K562 (cell line): Measurements from ENCODE around the gene DYTN. TPM values are rescaled to one million over a fixed set of nuclear protein-coding genes. Genes with fewer than 3 reads are reported as not detected.

Experiments
- ATAC-seq: fragments of 200-7000 bp; cut with Tn5 transposase; 3 replicates; pipeline ENCODE4 v1.9.1; 2020; ENCODE audit warnings: moderate library complexity
- BruUV-seq: library from RNA; stranded (reverse); fragments of 400-500 nt; replicated peaks from 2 replicates; lab custom pipeline; 2021; lab: Mats Ljungman, UMichigan
- CTCF ChIA-PET: fragments of 300-600 bp; formaldehyde crosslinking; extraction: SDS; loops from one replicate; lab custom pipeline; 2021; ENCODE audit warnings: low intra/inter-chr PET ratio; lab: Yijun Ruan, JAX
- POLR2A ChIA-PET: fragments of 300-600, 350-650 bp; sonication (Branson Sonifier 250); formaldehyde crosslinking; extraction: SDS; loops from one replicate; lab custom pipeline; 2021; ENCODE audit warnings: antibody characterized with exemption, inconsistent platforms; lab: Yijun Ruan, JAX
- DNase-seq, 4 experiments: peaks; one replicate each; pipeline versions ENCODE4 v3.0.0 to v3.0.0-alpha.2; 2011 to 2018; ENCODE audit warnings: low spot score in 3 of 4, mixed read lengths in 3 of 4; ENCODE audit errors: extremely low read depth in 1 of 4
- FAIRE-seq: peaks from 2 replicates; lab custom pipeline; 2011; peaks lifted over from hg19 to GRCh38; lab: Jason Lieb, UNC
- H2AFZ ChIP-seq: 2 replicates; pipeline ENCODE4 v1.6.0; 2011; ENCODE audit warnings: low read depth, low read length, control low read depth, inconsistent platforms
- H3K27ac ChIP-seq: fragments of 200-600 bp; 3 replicates; pipeline ENCODE4 v1.8.0; 2011; ENCODE audit warnings: low read depth, mild to moderate bottlenecking, control low read depth, inconsistent platforms, low read length, moderate library complexity, mixed read lengths; ENCODE audit errors: extremely low read depth
- H3K27me3 ChIP-seq, 2 experiments: fragments of 300-600 bp in 1 of 2; 2 replicates in 1 of 2; 3 replicates in 1 of 2; pipeline versions ENCODE4 v1.6.0 to v1.8.0; 2011; ENCODE audit warnings: inconsistent platforms in 2 of 2, low read length in 2 of 2, mild to moderate bottlenecking in 1 of 2, mixed read lengths in 1 of 2, moderate library complexity in 1 of 2; ENCODE audit not compliant: control insufficient read depth in 2 of 2, insufficient read depth in 2 of 2
- H3K36me3 ChIP-seq: fragments of 300-600 bp; 3 replicates; pipeline ENCODE4 v1.8.0; 2011; ENCODE audit warnings: mild to moderate bottlenecking, low read length, inconsistent platforms; ENCODE audit not compliant: control insufficient read depth, insufficient read depth
- H3K4me1 ChIP-seq, 2 experiments: fragments of 200-600 bp in 1 of 2; replicated peaks in 1 of 2; 2 replicates in 1 of 2; 3 replicates in 1 of 2; pipeline versions ENCODE4 v1.5.1 to v1.8.0; 2011; ENCODE audit warnings: inconsistent platforms in 2 of 2, low read length in 2 of 2, mild to moderate bottlenecking in 1 of 2, mixed read lengths in 1 of 2, moderate library complexity in 1 of 2; ENCODE audit not compliant: control insufficient read depth in 2 of 2, insufficient read depth in 2 of 2
- H3K4me2 ChIP-seq: 2 replicates; pipeline ENCODE4 v1.6.1; 2011; ENCODE audit warnings: low read length, control low read depth, inconsistent platforms, mixed read lengths; ENCODE audit not compliant: insufficient read depth
- H3K4me3 ChIP-seq: fragments of 200-600 bp; sonication (generic), shearing (Covaris generic); 2 replicates; pipeline ENCODE4 v1.5.1; 2016; ENCODE audit warnings: control low read depth, inconsistent platforms
- H3K79me2 ChIP-seq: fragments of 200-600 bp; 3 replicates; pipeline ENCODE4 v1.8.0; 2011; ENCODE audit warnings: low read length, inconsistent platforms; ENCODE audit not compliant: control insufficient read depth, insufficient read depth
- H3K9ac ChIP-seq, 2 experiments: 2 replicates each; pipeline versions ENCODE4 v1.6.0 to v1.6.1; 2011; ENCODE audit warnings: low read depth in 2 of 2, low read length in 2 of 2, control low read depth in 1 of 2, inconsistent platforms in 1 of 2, mild to moderate bottlenecking in 1 of 2, mixed read lengths in 1 of 2; ENCODE audit not compliant: insufficient read depth in 1 of 2
- H3K9me1 ChIP-seq: one replicate; pipeline ENCODE4 v1.6.0; 2011; ENCODE audit warnings: inconsistent platforms, mild to moderate bottlenecking, low read length, moderate library complexity; ENCODE audit not compliant: control insufficient read depth, insufficient read depth
- H3K9me3 ChIP-seq: replicated peaks from 2 replicates; pipeline ENCODE4 v1.5.1; 2011; ENCODE audit warnings: low read depth, low read length, inconsistent platforms; ENCODE audit not compliant: control insufficient read depth, insufficient read depth
- H4K20me1 ChIP-seq: replicated peaks from 2 replicates; pipeline ENCODE4 v1.6.1; 2011; ENCODE audit warnings: low read length, inconsistent platforms, mixed read lengths; ENCODE audit not compliant: control insufficient read depth, insufficient read depth
- CEBPG ChIP-seq, 3 experiments: fragments of 200-800 bp in 1 of 3; sonication (Bioruptor generic) in 1 of 3; sonication (generic) in 1 of 3; formaldehyde crosslinking in 1 of 3; IDR thresholded peaks in 2 of 3; conservative IDR thresholded peaks in 1 of 3; 2 replicates each; pipeline versions ENCODE4 v1.6.1 to v1.8.0; 2016 to 2022; ENCODE audit warnings: missing compliant biosample characterization in 2 of 3, missing genetic modification characterization in 2 of 3, mild to moderate bottlenecking in 1 of 3, missing genetic modification reagents in 1 of 3
- CLOCK ChIP-seq: fragments of 250-450 bp; sonication (Bioruptor Pico); IDR thresholded peaks from 2 replicates; pipeline ENCODE4 v1.4.0; 2020; ENCODE audit warnings: mild to moderate bottlenecking, moderate library complexity, borderline replicate concordance
- CREB3 ChIP-seq: fragments of 450-650 bp; conservative IDR thresholded peaks from 2 replicates; pipeline ENCODE4 v1.6.1; 2016; ENCODE audit warnings: missing genetic modification characterization, low read depth, mild to moderate bottlenecking, missing compliant biosample characterization, moderate library complexity
- CREM ChIP-seq: IDR thresholded peaks from 2 replicates; pipeline ENCODE4 v1.6.1; 2014; ENCODE audit warnings: antibody characterized with exemption, low read depth
- KLF6 ChIP-seq: fragments of 250-450 bp; sonication (Bioruptor Pico); IDR thresholded peaks from 2 replicates; pipeline ENCODE4 v1.4.0; 2020; ENCODE audit warnings: mild to moderate bottlenecking, moderate library complexity, borderline replicate concordance
- NFATC3 ChIP-seq: fragments of 450-650 bp; IDR thresholded peaks from 2 replicates; pipeline ENCODE4 v1.6.1; 2017; ENCODE audit warnings: mild to moderate bottlenecking
- NR4A1 ChIP-seq, 2 experiments: fragments of 250-450 bp in 1 of 2; fragments of 450-650 bp in 1 of 2; sonication (Bioruptor Pico) in 1 of 2; IDR thresholded peaks; 2 replicates each; pipeline versions ENCODE4 v1.4.0 to v1.6.1; 2016 to 2020; ENCODE audit warnings: mild to moderate bottlenecking in 2 of 2, missing compliant biosample characterization in 1 of 2, missing genetic modification characterization in 1 of 2, moderate library complexity in 1 of 2
- PHB ChIP-seq: fragments of 250-450 bp; sonication (Bioruptor Pico); IDR thresholded peaks from 2 replicates; pipeline ENCODE4 v1.5.0; 2021
- PHF8 ChIP-seq: fragments of 200-600 bp; sonication (generic); IDR thresholded peaks from 2 replicates; pipeline ENCODE4 v1.6.1; 2012; ENCODE audit warnings: mixed run types, mild to moderate bottlenecking, inconsistent platforms, low read length, moderate library complexity, borderline replicate concordance
- RERE ChIP-seq: sonication (generic); formaldehyde crosslinking; IDR thresholded peaks from 2 replicates; pipeline ENCODE4 v1.8.0; 2023; ENCODE audit warnings: missing genetic modification reagents, mild to moderate bottlenecking, borderline replicate concordance
- SUPT5H ChIP-seq: fragments of 450-650 bp; IDR thresholded peaks from 2 replicates; pipeline ENCODE4 v1.6.1; 2016
- ZNF316 ChIP-seq: fragments of 450-650 bp; IDR thresholded peaks from 2 replicates; pipeline ENCODE4 v1.6.1; 2016
- WGBS: fragments of 100-300 bp; shearing (Covaris generic); methylation state at CpG from one replicate; pipeline ENCODE4 v1.1.6; 2016; ENCODE audit warnings: low coverage, mixed read lengths; ENCODE audit not compliant: insufficient coverage; ENCODE audit errors: missing lambda C conversion rate; 5-methylcytosine and 5-hydroxymethylcytosine counted together
- in situ Hi-C: fragments of 300-500 bp; cut with MboI; formaldehyde crosslinking; loops from 4 replicates; pipeline ENCODE4 v1.15.0; 2018; ENCODE audit warnings: inconsistent platforms, mixed read lengths
- intact Hi-C: fragments of 100-400 bp; cut with micrococcal nuclease; formaldehyde crosslinking; loops from 2 replicates; pipeline ENCODE4 v1.14.2; 2022
- polyA plus RNA-seq, 8 experiments: library from polyadenylated mRNA; depleted of rRNA in 4 of 8; stranded (reverse) in 5 of 8; unstranded in 3 of 8; fragments of >200 nt; fragmentation: Nextera tagmentation in 2 of 8; fragmentation: Illumina TruSeq in 1 of 8; extraction: Ambion mirVana in 2 of 8; extraction: Trizol in 1 of 8; gene quantifications; 2 replicates each; pipeline versions ENCODE4 v1.2.1 to v1.2.3, GENCODE V29; 2011 to 2014; ENCODE audit warnings: inconsistent platforms in 1 of 8, missing spikeins in 1 of 8
- total RNA-seq, 7 experiments: library from RNA; depleted of rRNA in 6 of 7; stranded (reverse); fragments of >200 nt in 6 of 7; fragmentation: Illumina TruSeq in 2 of 7; extraction: Trizol in 2 of 7; gene quantifications; 2 replicates each; pipeline versions ENCODE4 v1.2.1 to v1.2.3, GENCODE V29; 2011 to 2021; ENCODE audit warnings: low replicate concordance in 1 of 7

DYTN gene
- total and polyA plus RNA-seq, 9 of the 15 experiments (the other 6 are each of a cell fraction or from before 2014, with no cell fraction given): not detected

GRCh38 chr2:206641226-206641625 lies 77.0 kb downstream of the DYTN start (continued):
- TF ChIP-seq RERE: no peak
- TF ChIP-seq PHB: no peak

- in situ Hi-C loops (no loop called here), intact Hi-C loops (no loop called here)
- no peak overlapping the region for H3K4me3 ChIP-seq
- peaks cover 0 to 3% of the 10 kb centered on the region in 2 experiments; a peak in 1 of 5 replicates for H3K4me1 ChIP-seq
- no peaks in the 10 kb centered on the region for H3K9me1 ChIP-seq
- H2AFZ ChIP-seq: no peak overlapping the region
- no peaks in the 10 kb centered on the region for H3K36me3 ChIP-seq
- peaks cover 0 to 12% of the 10 kb centered on the region in 2 experiments; a peak in 2 of 5 replicates for H3K27me3 ChIP-seq
- no peaks in the 10 kb centered on the region for H3K9me3 ChIP-seq
- no peak overlapping the region for H3K4me2 ChIP-seq
- H3K79me2 ChIP-seq: no peaks in the 10 kb centered on the region
- POLR2A ChIA-PET: no interaction called here
- WGBS: 0% methylated on average over 1 of the region's 2 CpGs
- FAIRE-seq (no peak), DNase-seq (no peak), ATAC-seq (no peak)
- H4K20me1 ChIP-seq: no peaks in the 10 kb centered on the region
- no peak overlapping the region for H3K27ac ChIP-seq
- no peak overlapping the region for H3K9ac ChIP-seq
- BruUV-seq: no TSS peak
- CTCF ChIA-PET: no interaction called here
- TF ChIP-seq PHF8 (no peak), ZNF316 (no peak), NR4A1 (CRISPR knock-in tag; IDR thresholded peaks at IDR 0.05) (no peak), NR4A1 (tag; IDR thresholded peaks at IDR 0.05) (no peak), CREB3 (no peak), CLOCK (CRISPR knock-in tag) (no peak), KLF6 (CRISPR knock-in tag) (no peak), CREM (no peak), NFATC3 (no peak), SUPT5H (no peak), CEBPG (CRISPR knock-in tag; IDR thresholded peaks at IDR 0.05) (no peak), CEBPG (tag; conservative IDR thresholded peaks at IDR 0.05 in 1 of 2, IDR thresholded peaks at IDR 0.05 in 1 of 2) (no peak)
Measured at GRCh38 chr2:206639636-206640035, 78.6 kb downstream of the DYTN start.
